HEK293 (cell line): ENCODE results near the gene STOX2.

Source experiments
- CTCF ChIA-PET: fragments of 350-600 bp; formaldehyde crosslinking; extraction: SDS; loops from one replicate; lab custom pipeline; 2021; ENCODE audit warnings: antibody characterized with exemption; lab: Yijun Ruan, JAX
- POLR2A ChIA-PET: fragments of 300-600 bp; formaldehyde crosslinking; extraction: SDS; loops from one replicate; lab custom pipeline; 2020; ENCODE audit warnings: antibody characterized with exemption, inconsistent platforms; lab: Yijun Ruan, JAX
- H3K27ac ChIP-seq: fragments of 200-500 bp; sonication (Bioruptor generic); 2 replicates; pipeline ENCODE4 v1.5.1; 2014; ENCODE audit warnings: low read depth, low read length, control low read depth, inconsistent platforms; ENCODE audit errors: extremely low read depth
- H3K36me3 ChIP-seq, 2 experiments: fragments of 200-500 bp in 1 of 2; sonication (Bioruptor generic) in 1 of 2; 1 replicate in 1 of 2; 2 replicates in 1 of 2; pipeline ENCODE4 v1.5.1; 2014 to 2017; ENCODE audit warnings: inconsistent platforms in 2 of 2, low read length in 2 of 2; ENCODE audit not compliant: control insufficient read depth in 2 of 2, insufficient read depth in 1 of 2
- H3K4me1 ChIP-seq: fragments of 200-500 bp; sonication (Bioruptor generic); 2 replicates; pipeline ENCODE4 v1.5.1; 2014; ENCODE audit warnings: mild to moderate bottlenecking, low read length, inconsistent platforms; ENCODE audit not compliant: control insufficient read depth, insufficient read depth
- H3K4me3 ChIP-seq: 2 replicates; pipeline ENCODE4 v1.5.1; 2011; ENCODE audit warnings: low read depth, mild to moderate bottlenecking, control low read depth, low read length, moderate library complexity
- H3K9me3 ChIP-seq: fragments of 200-500 bp; sonication (Bioruptor generic); 2 replicates; pipeline ENCODE4 v1.5.1; 2014; ENCODE audit warnings: low read depth, low read length, inconsistent platforms; ENCODE audit not compliant: control insufficient read depth, insufficient read depth
- GLIS2 ChIP-seq: fragments of 450-650 bp; formaldehyde crosslinking; IDR thresholded peaks from 2 replicates; pipeline ENCODE4 v1.5.1; 2016; ENCODE audit warnings: missing biosample characterization, missing genetic modification characterization
- KLF9 ChIP-seq: fragments of 450-650 bp; formaldehyde crosslinking; IDR thresholded peaks from 2 replicates; pipeline ENCODE4 v1.5.1; 2016; ENCODE audit warnings: missing biosample characterization, missing genetic modification characterization, low read depth
- REPIN1 ChIP-seq: fragments of 450-650 bp; formaldehyde crosslinking; IDR thresholded peaks from 2 replicates; pipeline ENCODE4 v1.5.1; 2017; ENCODE audit warnings: missing biosample characterization, missing genetic modification characterization, low read depth
- SALL2 ChIP-seq: fragments of 450-650 bp; formaldehyde crosslinking; IDR thresholded peaks from 2 replicates; pipeline ENCODE4 v1.5.0; 2017; ENCODE audit warnings: missing biosample characterization, mild to moderate bottlenecking, missing genetic modification characterization, borderline replicate concordance
- ZNF133 ChIP-seq: fragments of 450-650 bp; formaldehyde crosslinking; IDR thresholded peaks from 2 replicates; pipeline ENCODE4 v1.5.1; 2016; ENCODE audit warnings: missing biosample characterization, missing genetic modification characterization
- ZNF16 ChIP-seq: fragments of 450-650 bp; formaldehyde crosslinking; IDR thresholded peaks from 2 replicates; pipeline ENCODE4 v1.5.1; 2016; ENCODE audit warnings: low read depth, missing biosample characterization, missing genetic modification characterization
- ZNF214 ChIP-seq: fragments of 450-650 bp; formaldehyde crosslinking; IDR thresholded peaks from 2 replicates; pipeline ENCODE4 v1.5.1; 2017; ENCODE audit warnings: missing biosample characterization, mild to moderate bottlenecking, missing genetic modification characterization, borderline replicate concordance
- ZNF24 ChIP-seq: fragments of 450-650 bp; formaldehyde crosslinking; IDR thresholded peaks from 2 replicates; pipeline ENCODE4 v1.5.1; 2016; ENCODE audit warnings: missing biosample characterization, missing genetic modification characterization
- ZNF302 ChIP-seq: fragments of 450-650 bp; formaldehyde crosslinking; IDR thresholded peaks from 2 replicates; pipeline ENCODE4 v1.5.1; 2016; ENCODE audit warnings: missing biosample characterization, missing genetic modification characterization, low read depth
- ZNF350 ChIP-seq: fragments of 450-650 bp; formaldehyde crosslinking; IDR thresholded peaks from 2 replicates; pipeline ENCODE4 v1.5.0; 2017; ENCODE audit warnings: missing biosample characterization, mild to moderate bottlenecking, missing genetic modification characterization
- ZNF354C ChIP-seq: fragments of 450-650 bp; formaldehyde crosslinking; IDR thresholded peaks from 2 replicates; pipeline ENCODE4 v1.5.1; 2016; ENCODE audit warnings: missing biosample characterization, missing genetic modification characterization, low read depth, borderline replicate concordance
- ZNF510 ChIP-seq: fragments of 450-650 bp; formaldehyde crosslinking; IDR thresholded peaks from 2 replicates; pipeline ENCODE4 v1.5.1; 2018; ENCODE audit warnings: mild to moderate bottlenecking, missing genetic modification characterization, missing biosample characterization; ENCODE audit not compliant: insufficient replicate concordance
- ZNF558 ChIP-seq: fragments of 450-650 bp; formaldehyde crosslinking; IDR thresholded peaks from 2 replicates; pipeline ENCODE4 v1.5.1; 2016; ENCODE audit warnings: missing biosample characterization, missing genetic modification characterization
- ZNF624 ChIP-seq: fragments of 450-650 bp; formaldehyde crosslinking; IDR thresholded peaks from 2 replicates; pipeline ENCODE4 v1.5.1; 2017; ENCODE audit warnings: missing biosample characterization, missing genetic modification characterization
- ZNF660 ChIP-seq: fragments of 450-650 bp; IDR thresholded peaks from 2 replicates; pipeline ENCODE4 v1.5.1; 2018; ENCODE audit warnings: missing biosample characterization, mild to moderate bottlenecking, missing genetic modification characterization
- ZNF777 ChIP-seq: fragments of 450-650 bp; formaldehyde crosslinking; IDR thresholded peaks from 2 replicates; pipeline ENCODE4 v1.5.1; 2017; ENCODE audit warnings: missing biosample characterization, missing genetic modification characterization, borderline replicate concordance
- TF ChIP-seq, protein P1 (sequence below): fragments of 450-650 bp; formaldehyde crosslinking; IDR thresholded peaks from 2 replicates; pipeline ENCODE4 v1.5.1; 2017; ENCODE audit warnings: missing biosample characterization, missing genetic modification characterization
- TF ChIP-seq, protein P2 (sequence below): fragments of 450-650 bp; formaldehyde crosslinking; IDR thresholded peaks from 2 replicates; pipeline ENCODE4 v1.5.1; 2016; ENCODE audit warnings: missing biosample characterization, missing genetic modification characterization
- TF ChIP-seq, protein P3 (sequence below): fragments of 450-650 bp; IDR thresholded peaks from 2 replicates; pipeline ENCODE4 v1.5.1; 2018; ENCODE audit warnings: missing biosample characterization, mild to moderate bottlenecking, missing genetic modification characterization
- TF ChIP-seq, protein P4 (sequence below): fragments of 450-650 bp; formaldehyde crosslinking; IDR thresholded peaks from 2 replicates; pipeline ENCODE4 v1.5.1; 2017; ENCODE audit warnings: missing biosample characterization, mild to moderate bottlenecking, missing genetic modification characterization, moderate library complexity

Gene STOX2

DNA sequence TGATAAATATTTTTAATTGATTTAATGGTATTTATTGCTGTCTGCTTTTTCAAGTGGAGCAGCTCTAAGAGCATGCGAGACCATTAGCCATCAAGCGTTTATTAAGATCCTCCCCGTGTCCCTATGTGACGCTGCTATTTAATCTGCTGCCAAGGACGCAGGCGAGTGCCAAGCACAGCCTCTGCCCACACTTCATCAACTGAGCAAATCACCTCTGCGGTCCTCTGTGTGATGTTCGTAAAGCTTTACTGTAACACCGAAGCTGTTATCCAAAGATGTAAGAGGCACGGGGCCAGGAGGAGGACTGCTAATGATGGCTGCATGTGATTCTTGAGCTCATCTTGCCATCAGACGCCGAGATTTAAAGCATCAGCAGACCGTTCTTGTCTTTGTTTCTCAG lies 79.5 kb downstream of the STOX2 start:
- H3K36me3 ChIP-seq = no peaks in the 10 kb centered on the region
- TF ChIP-seq ZNF214 (tag by site-specific recombination) (no peak), SALL2 (tag by site-specific recombination) (no peak), ZNF624 (tag by site-specific recombination) (no peak), ZNF354C (no peak)
- TF ChIP-seq, protein P1, sequence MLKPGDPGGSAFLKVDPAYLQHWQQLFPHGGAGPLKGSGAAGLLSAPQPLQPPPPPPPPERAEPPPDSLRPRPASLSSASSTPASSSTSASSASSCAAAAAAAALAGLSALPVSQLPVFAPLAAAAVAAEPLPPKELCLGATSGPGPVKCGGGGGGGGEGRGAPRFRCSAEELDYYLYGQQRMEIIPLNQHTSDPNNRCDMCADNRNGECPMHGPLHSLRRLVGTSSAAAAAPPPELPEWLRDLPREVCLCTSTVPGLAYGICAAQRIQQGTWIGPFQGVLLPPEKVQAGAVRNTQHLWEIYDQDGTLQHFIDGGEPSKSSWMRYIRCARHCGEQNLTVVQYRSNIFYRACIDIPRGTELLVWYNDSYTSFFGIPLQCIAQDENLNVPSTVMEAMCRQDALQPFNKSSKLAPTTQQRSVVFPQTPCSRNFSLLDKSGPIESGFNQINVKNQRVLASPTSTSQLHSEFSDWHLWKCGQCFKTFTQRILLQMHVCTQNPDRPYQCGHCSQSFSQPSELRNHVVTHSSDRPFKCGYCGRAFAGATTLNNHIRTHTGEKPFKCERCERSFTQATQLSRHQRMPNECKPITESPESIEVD (tag by site-specific recombination) = no peak
- TF ChIP-seq, all 188 proteins: peak for 0
- Histone ChIP-seq H3K4me3 (no peak overlapping the region), H3K4me1 (peaks cover 3% of the 10 kb centered on the region), H3K27ac (no peak overlapping the region), H3K9me3 (no peaks in the 10 kb centered on the region)
- ChIA-PET CTCF (interaction anchor here (0.7 to 1.0 kb wide), 3 partner anchors 20 to 186 kb away, joined by 3 read pairs; no protein-coding TSS in a partner anchor), POLR2A (no interaction called here)

DNA sequence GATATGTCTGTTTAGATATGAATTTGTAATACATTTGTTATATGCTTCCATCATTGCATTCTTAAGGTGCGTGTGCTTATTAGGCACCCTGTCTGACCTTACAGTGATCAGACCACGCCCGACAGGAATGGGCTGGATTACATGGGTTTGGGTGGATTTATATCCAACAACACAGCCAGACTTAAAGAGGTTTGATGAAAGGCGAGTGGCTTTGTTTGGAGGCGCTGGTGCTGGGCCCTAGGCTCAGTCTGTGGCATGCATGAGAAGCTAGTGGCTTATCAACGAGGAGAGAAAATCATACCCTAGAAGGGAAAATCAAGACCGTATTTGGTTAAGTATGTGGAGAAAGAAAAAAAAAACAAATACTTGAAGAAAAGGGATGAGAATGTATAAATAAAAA lies 80.7 kb downstream of the STOX2 start:
- Histone ChIP-seq H3K9me3 (no peaks in the 10 kb centered on the region), H3K27ac (no peak overlapping the region), H3K4me1 (peaks cover 3% of the 10 kb centered on the region), H3K36me3 (no peaks in the 10 kb centered on the region), H3K4me3 (no peak overlapping the region)
- CTCF ChIA-PET = no interaction called here
- POLR2A ChIA-PET = no interaction called here
- no peak for TF ChIP-seq ZNF302 (tag by site-specific recombination)
- TF ChIP-seq, protein P2, sequence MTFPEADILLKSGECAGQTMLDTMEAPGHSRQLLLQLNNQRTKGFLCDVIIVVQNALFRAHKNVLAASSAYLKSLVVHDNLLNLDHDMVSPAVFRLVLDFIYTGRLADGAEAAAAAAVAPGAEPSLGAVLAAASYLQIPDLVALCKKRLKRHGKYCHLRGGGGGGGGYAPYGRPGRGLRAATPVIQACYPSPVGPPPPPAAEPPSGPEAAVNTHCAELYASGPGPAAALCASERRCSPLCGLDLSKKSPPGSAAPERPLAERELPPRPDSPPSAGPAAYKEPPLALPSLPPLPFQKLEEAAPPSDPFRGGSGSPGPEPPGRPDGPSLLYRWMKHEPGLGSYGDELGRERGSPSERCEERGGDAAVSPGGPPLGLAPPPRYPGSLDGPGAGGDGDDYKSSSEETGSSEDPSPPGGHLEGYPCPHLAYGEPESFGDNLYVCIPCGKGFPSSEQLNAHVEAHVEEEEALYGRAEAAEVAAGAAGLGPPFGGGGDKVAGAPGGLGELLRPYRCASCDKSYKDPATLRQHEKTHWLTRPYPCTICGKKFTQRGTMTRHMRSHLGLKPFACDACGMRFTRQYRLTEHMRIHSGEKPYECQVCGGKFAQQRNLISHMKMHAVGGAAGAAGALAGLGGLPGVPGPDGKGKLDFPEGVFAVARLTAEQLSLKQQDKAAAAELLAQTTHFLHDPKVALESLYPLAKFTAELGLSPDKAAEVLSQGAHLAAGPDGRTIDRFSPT = no peak
- TF ChIP-seq ZNF510 = no peak
- TF ChIP-seq ZNF558 (tag by site-specific recombination) = no peak
- TF ChIP-seq ZNF16 (tag by site-specific recombination) = no peak
- TF ChIP-seq ZNF777 = no peak
- no peak for TF ChIP-seq ZNF133 (tag by site-specific recombination)
- no peak for TF ChIP-seq ZNF24 (tag by site-specific recombination)
- TF ChIP-seq REPIN1 = no peak
- TF ChIP-seq ZNF660 (tag by site-specific recombination) = no peak
- TF ChIP-seq, protein P3, sequence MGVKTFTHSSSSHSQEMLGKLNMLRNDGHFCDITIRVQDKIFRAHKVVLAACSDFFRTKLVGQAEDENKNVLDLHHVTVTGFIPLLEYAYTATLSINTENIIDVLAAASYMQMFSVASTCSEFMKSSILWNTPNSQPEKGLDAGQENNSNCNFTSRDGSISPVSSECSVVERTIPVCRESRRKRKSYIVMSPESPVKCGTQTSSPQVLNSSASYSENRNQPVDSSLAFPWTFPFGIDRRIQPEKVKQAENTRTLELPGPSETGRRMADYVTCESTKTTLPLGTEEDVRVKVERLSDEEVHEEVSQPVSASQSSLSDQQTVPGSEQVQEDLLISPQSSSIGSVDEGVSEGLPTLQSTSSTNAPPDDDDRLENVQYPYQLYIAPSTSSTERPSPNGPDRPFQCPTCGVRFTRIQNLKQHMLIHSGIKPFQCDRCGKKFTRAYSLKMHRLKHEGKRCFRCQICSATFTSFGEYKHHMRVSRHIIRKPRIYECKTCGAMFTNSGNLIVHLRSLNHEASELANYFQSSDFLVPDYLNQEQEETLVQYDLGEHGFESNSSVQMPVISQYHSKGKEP = no peak
- TF ChIP-seq ZNF350 (tag by site-specific recombination) = no peak
- no peak for TF ChIP-seq GLIS2
- no peak for TF ChIP-seq KLF9 (tag by site-specific recombination)
- TF ChIP-seq, protein P4, sequence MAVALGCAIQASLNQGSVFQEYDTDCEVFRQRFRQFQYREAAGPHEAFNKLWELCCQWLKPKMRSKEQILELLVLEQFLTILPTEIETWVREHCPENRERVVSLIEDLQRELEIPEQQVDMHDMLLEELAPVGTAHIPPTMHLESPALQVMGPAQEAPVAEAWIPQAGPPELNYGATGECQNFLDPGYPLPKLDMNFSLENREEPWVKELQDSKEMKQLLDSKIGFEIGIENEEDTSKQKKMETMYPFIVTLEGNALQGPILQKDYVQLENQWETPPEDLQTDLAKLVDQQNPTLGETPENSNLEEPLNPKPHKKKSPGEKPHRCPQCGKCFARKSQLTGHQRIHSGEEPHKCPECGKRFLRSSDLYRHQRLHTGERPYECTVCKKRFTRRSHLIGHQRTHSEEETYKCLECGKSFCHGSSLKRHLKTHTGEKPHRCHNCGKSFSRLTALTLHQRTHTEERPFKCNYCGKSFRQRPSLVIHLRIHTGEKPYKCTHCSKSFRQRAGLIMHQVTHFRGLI = no peak
